ENCODE results near the gene LDAF1. TPM values are rescaled to one million over a fixed set of nuclear protein-coding genes. Genes with fewer than 3 reads are reported as not detected.

Gene LDAF1
- total and polyA plus RNA-seq, 4 donors: 1.2 to 2.4 (median 1.7) TPM

GRCh38 chr16:21197621-21198020 is 39.1 kb downstream of the LDAF1 start:
- no peak overlapping the region for H3K4me3 ChIP-seq (ENCODE audit: low read depth in 1 of 3, low read length in 3 of 3)
- no peaks in the 10 kb centered on the region for H3K4me1 ChIP-seq (ENCODE audit: control insufficient read depth in 4 of 4, insufficient read depth in 4 of 4, low read length in 3 of 4)
- H3K27me3 ChIP-seq (ENCODE audit: control insufficient read depth in 4 of 4, insufficient read depth in 4 of 4, low read length in 3 of 4): no peaks in the 10 kb centered on the region
- no peak for DNase-seq (ENCODE audit: low spot score)
- H3K9ac ChIP-seq (ENCODE audit: low read depth in 1 of 2, low read length in 2 of 2): no peak overlapping the region
- no peaks in the 10 kb centered on the region for H3K9me3 ChIP-seq (ENCODE audit: control insufficient read depth in 4 of 4, low read length in 3 of 4)
- no peak overlapping the region for H3K27ac ChIP-seq (ENCODE audit: low read depth in 1 of 2, low read length in 2 of 2)
- TF ChIP-seq EGR1 (IDR thresholded peaks at IDR 0.05; ENCODE audit: low read depth in 2 of 2) (no peak), MAX (IDR thresholded peaks at IDR 0.05) (no peak), ZBTB33 (IDR thresholded peaks at IDR 0.05) (no peak), JUND (IDR thresholded peaks at IDR 0.05) (no peak), CTCF (IDR thresholded peaks at IDR 0.05; ENCODE audit: low read depth, low read length, missing input control) (no peak), HNF4A (conservative IDR thresholded peaks at IDR 0.05) (no peak), REST (IDR thresholded peaks at IDR 0.05) (no peak), ATF3 (IDR thresholded peaks at IDR 0.05) (no peak), SP1 (IDR thresholded peaks at IDR 0.05) (no peak), HNF4G (IDR thresholded peaks at IDR 0.05) (no peak), RXRA (IDR thresholded peaks at IDR 0.05) (no peak), NR2F2 (IDR thresholded peaks at IDR 0.05) (no peak), GABPA (IDR thresholded peaks at IDR 0.05 in 1 of 2, conservative IDR thresholded peaks at IDR 0.05 in 1 of 2) (no peak)
- WGBS: 90% methylated on average over 3 of the region's 3 CpGs
- H3K36me3 ChIP-seq (ENCODE audit: control insufficient read depth in 4 of 4, insufficient read depth in 3 of 4, low read depth in 1 of 4, low read length in 3 of 4): no peaks in the 10 kb centered on the region

GRCh38 chr16:21199607-21200218 is 41.2 kb downstream of the LDAF1 start:
- no peak for DNase-seq (ENCODE audit: low spot score)
- Histone ChIP-seq H3K4me1 (ENCODE audit: control insufficient read depth in 4 of 4, insufficient read depth in 4 of 4, low read length in 3 of 4) (peaks cover 0 to 3% (median 0%) of the 10 kb centered on the region in 4 donors), H3K36me3 (ENCODE audit: control insufficient read depth in 4 of 4, insufficient read depth in 3 of 4, low read depth in 1 of 4, low read length in 3 of 4) (no peaks in the 10 kb centered on the region), H3K27me3 (ENCODE audit: control insufficient read depth in 4 of 4, insufficient read depth in 4 of 4, low read length in 3 of 4) (no peaks in the 10 kb centered on the region), H3K9ac (ENCODE audit: low read depth in 1 of 2, low read length in 2 of 2) (no peak overlapping the region), H3K27ac (ENCODE audit: low read depth in 1 of 2, low read length in 2 of 2) (no peak overlapping the region), H3K9me3 (ENCODE audit: control insufficient read depth in 4 of 4, low read length in 3 of 4) (no peaks in the 10 kb centered on the region), H3K4me3 (ENCODE audit: low read depth in 1 of 3, low read length in 3 of 3) (no peak overlapping the region)
- TF ChIP-seq FOXA1 (IDR thresholded peaks at IDR 0.05) (no peak), HNF4A (conservative IDR thresholded peaks at IDR 0.05) (no peak), CTCF (IDR thresholded peaks at IDR 0.05; ENCODE audit: low read depth, low read length, missing input control) (no peak), TAF1 (conservative IDR thresholded peaks at IDR 0.05) (no peak), JUND (IDR thresholded peaks at IDR 0.05) (no peak), ZBTB33 (IDR thresholded peaks at IDR 0.05) (no peak), ATF3 (IDR thresholded peaks at IDR 0.05) (no peak), EGR1 (IDR thresholded peaks at IDR 0.05; ENCODE audit: low read depth in 2 of 2) (no peak), RAD21 (IDR thresholded peaks at IDR 0.05) (no peak), HNF4G (IDR thresholded peaks at IDR 0.05) (no peak), SP1 (IDR thresholded peaks at IDR 0.05) (no peak)
- WGBS: 70% methylated on average over 5 of the region's 5 CpGs

All from liver (tissue), 9 donors.